ENCODE data around the gene DDR1. TPM values are rescaled to one million over a fixed set of nuclear protein-coding genes. Genes with fewer than 3 reads are reported as not detected.

Gene DDR1
- total and polyA plus RNA-seq, 2 experiments from 2014 or later: 58.3 to 154 TPM

GRCh38 chr6:30917041-30917440 is 32.7 kb downstream of the DDR1 start:
- no peak overlapping the region for H3K4me2 ChIP-seq
- H2AFZ ChIP-seq: no peak overlapping the region
- H3K4me1 ChIP-seq (ENCODE audit: insufficient read depth): peaks cover 8% of the 10 kb centered on the region; the same call in 1 of the 2 replicates
- H3K36me3 ChIP-seq (ENCODE audit: insufficient read depth): peaks cover 7% of the 10 kb centered on the region; the same call in 1 of the 2 replicates
- no peak for DNase-seq (ENCODE audit: low spot score)
- H3F3A ChIP-seq (replicated peaks; ENCODE audit: low read depth): 0 out of 2 replicates have a peak, but pooled peaks cover 17% of the 10 kb centered on the region
- H3K36me3 Mint-ChIP-seq (ENCODE audit: low read depth): peaks cover 64% of the 10 kb centered on the region
- no peak overlapping the region for H3K27ac Mint-ChIP-seq
- peaks cover 18% of the 10 kb centered on the region for H3K27me3 Mint-ChIP-seq (ENCODE audit: insufficient read depth, low read depth, poor library complexity)
- H3K9me2 ChIP-seq (ENCODE audit: insufficient read depth): no peaks in the 10 kb centered on the region
- no peaks in the 10 kb centered on the region for H3K27me3 ChIP-seq (ENCODE audit: insufficient read depth)
- no peak overlapping the region for H3K27ac ChIP-seq (ENCODE audit: low read depth)
- H3K9me3 Mint-ChIP-seq: no peaks in the 10 kb centered on the region; the same call in 2 of the 3 replicates
- TF ChIP-seq EZH2 (IDR thresholded peaks at IDR 0.05; ENCODE audit: low read depth, unreplicated experiment): no peak
- TF ChIP-seq, protein P1, sequence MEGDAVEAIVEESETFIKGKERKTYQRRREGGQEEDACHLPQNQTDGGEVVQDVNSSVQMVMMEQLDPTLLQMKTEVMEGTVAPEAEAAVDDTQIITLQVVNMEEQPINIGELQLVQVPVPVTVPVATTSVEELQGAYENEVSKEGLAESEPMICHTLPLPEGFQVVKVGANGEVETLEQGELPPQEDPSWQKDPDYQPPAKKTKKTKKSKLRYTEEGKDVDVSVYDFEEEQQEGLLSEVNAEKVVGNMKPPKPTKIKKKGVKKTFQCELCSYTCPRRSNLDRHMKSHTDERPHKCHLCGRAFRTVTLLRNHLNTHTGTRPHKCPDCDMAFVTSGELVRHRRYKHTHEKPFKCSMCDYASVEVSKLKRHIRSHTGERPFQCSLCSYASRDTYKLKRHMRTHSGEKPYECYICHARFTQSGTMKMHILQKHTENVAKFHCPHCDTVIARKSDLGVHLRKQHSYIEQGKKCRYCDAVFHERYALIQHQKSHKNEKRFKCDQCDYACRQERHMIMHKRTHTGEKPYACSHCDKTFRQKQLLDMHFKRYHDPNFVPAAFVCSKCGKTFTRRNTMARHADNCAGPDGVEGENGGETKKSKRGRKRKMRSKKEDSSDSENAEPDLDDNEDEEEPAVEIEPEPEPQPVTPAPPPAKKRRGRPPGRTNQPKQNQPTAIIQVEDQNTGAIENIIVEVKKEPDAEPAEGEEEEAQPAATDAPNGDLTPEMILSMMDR (conservative IDR thresholded peaks at IDR 0.05; ENCODE audit: low read depth in 2 of 2): no peak
- no peak overlapping the region for H3K4me3 Mint-ChIP-seq
- H4K20me1 ChIP-seq (replicated peaks; ENCODE audit: insufficient read depth): no peaks in the 10 kb centered on the region
- H3K79me2 ChIP-seq (replicated peaks; ENCODE audit: insufficient read depth): no peaks in the 10 kb centered on the region
- H3K4me1 Mint-ChIP-seq: peaks cover 16% of the 10 kb centered on the region
- ATAC-seq: no peak
- H3K4me3 ChIP-seq: no peak overlapping the region

- TF ChIP-seq, protein P1 (conservative IDR thresholded peaks at IDR 0.05; ENCODE audit: low read depth in 2 of 2): no peak
- TF ChIP-seq ZNF114 (CRISPR knock-in tag; IDR thresholded peaks at IDR 0.05) (no peak), NANOG (IDR thresholded peaks at IDR 0.05; ENCODE audit: borderline replicate concordance) (no peak), JUNB (IDR thresholded peaks at IDR 0.05; ENCODE audit: unreplicated experiment) (no peak), EZH2 (IDR thresholded peaks at IDR 0.05; ENCODE audit: low read depth, unreplicated experiment) (no peak), EZH2phosphoT487 (IDR thresholded peaks at IDR 0.05; ENCODE audit: unreplicated experiment) (no peak)
- TF ChIP-seq, protein P2, sequence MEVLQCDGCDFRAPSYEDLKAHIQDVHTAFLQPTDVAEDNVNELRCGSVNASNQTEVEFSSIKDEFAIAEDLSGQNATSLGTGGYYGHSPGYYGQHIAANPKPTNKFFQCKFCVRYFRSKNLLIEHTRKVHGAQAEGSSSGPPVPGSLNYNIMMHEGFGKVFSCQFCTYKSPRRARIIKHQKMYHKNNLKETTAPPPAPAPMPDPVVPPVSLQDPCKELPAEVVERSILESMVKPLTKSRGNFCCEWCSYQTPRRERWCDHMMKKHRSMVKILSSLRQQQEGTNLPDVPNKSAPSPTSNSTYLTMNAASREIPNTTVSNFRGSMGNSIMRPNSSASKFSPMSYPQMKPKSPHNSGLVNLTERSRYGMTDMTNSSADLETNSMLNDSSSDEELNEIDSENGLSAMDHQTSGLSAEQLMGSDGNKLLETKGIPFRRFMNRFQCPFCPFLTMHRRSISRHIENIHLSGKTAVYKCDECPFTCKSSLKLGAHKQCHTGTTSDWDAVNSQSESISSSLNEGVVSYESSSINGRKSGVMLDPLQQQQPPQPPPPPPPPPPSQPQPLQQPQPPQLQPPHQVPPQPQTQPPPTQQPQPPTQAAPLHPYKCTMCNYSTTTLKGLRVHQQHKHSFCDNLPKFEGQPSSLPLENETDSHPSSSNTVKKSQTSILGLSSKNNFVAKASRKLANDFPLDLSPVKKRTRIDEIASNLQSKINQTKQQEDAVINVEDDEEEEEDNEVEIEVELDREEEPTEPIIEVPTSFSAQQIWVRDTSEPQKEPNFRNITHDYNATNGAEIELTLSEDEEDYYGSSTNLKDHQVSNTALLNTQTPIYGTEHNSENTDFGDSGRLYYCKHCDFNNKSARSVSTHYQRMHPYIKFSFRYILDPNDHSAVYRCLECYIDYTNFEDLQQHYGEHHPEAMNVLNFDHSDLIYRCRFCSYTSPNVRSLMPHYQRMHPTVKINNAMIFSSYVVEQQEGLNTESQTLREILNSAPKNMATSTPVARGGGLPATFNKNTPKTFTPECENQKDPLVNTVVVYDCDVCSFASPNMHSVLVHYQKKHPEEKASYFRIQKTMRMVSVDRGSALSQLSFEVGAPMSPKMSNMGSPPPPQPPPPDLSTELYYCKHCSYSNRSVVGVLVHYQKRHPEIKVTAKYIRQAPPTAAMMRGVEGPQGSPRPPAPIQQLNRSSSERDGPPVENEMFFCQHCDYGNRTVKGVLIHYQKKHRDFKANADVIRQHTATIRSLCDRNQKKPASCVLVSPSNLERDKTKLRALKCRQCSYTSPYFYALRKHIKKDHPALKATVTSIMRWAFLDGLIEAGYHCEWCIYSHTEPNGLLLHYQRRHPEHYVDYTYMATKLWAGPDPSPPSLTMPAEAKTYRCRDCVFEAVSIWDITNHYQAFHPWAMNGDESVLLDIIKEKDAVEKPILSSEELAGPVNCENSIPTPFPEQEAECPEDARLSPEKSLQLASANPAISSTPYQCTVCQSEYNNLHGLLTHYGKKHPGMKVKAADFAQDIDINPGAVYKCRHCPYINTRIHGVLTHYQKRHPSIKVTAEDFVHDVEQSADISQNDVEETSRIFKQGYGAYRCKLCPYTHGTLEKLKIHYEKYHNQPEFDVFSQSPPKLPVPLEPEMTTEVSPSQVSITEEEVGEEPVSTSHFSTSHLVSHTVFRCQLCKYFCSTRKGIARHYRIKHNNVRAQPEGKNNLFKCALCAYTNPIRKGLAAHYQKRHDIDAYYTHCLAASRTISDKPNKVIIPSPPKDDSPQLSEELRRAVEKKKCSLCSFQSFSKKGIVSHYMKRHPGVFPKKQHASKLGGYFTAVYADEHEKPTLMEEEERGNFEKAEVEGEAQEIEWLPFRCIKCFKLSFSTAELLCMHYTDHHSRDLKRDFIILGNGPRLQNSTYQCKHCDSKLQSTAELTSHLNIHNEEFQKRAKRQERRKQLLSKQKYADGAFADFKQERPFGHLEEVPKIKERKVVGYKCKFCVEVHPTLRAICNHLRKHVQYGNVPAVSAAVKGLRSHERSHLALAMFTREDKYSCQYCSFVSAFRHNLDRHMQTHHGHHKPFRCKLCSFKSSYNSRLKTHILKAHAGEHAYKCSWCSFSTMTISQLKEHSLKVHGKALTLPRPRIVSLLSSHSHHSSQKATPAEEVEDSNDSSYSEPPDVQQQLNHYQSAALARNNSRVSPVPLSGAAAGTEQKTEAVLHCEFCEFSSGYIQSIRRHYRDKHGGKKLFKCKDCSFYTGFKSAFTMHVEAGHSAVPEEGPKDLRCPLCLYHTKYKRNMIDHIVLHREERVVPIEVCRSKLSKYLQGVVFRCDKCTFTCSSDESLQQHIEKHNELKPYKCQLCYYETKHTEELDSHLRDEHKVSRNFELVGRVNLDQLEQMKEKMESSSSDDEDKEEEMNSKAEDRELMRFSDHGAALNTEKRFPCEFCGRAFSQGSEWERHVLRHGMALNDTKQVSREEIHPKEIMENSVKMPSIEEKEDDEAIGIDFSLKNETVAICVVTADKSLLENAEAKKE (CRISPR knock-in tag; IDR thresholded peaks at IDR 0.05): no peak
- Histone ChIP-seq H4K20me1 (replicated peaks; ENCODE audit: insufficient read depth) (no peaks in the 10 kb centered on the region), H3K79me2 (replicated peaks; ENCODE audit: insufficient read depth) (no peaks in the 10 kb centered on the region), H3F3A (replicated peaks; ENCODE audit: low read depth) (0 out of 2 replicates have a peak, but pooled peaks cover 17% of the 10 kb centered on the region), H3K27me3 (ENCODE audit: insufficient read depth) (no peaks in the 10 kb centered on the region), H2AFZ (no peak overlapping the region), H3K9me2 (ENCODE audit: insufficient read depth) (no peaks in the 10 kb centered on the region), H3K27ac (ENCODE audit: low read depth) (no peak overlapping the region), H3K36me3 (ENCODE audit: insufficient read depth) (peaks cover 3% of the 10 kb centered on the region; the same call in 1 of the 2 replicates), H3K4me1 (ENCODE audit: insufficient read depth) (peaks cover 8% of the 10 kb centered on the region; the same call in 1 of the 2 replicates), H3K4me2 (no peak overlapping the region), H3K4me3 (no peak overlapping the region)
- DNase-seq (ENCODE audit: low spot score) (no peak), ATAC-seq (no peak)
- Mint-ChIP-seq H3K4me1 (peaks cover 20% of the 10 kb centered on the region), H3K9me3 (no peaks in the 10 kb centered on the region; the same call in 2 of the 3 replicates), H3K27me3 (ENCODE audit: insufficient read depth, low read depth, poor library complexity) (peaks cover 21% of the 10 kb centered on the region), H3K36me3 (ENCODE audit: low read depth) (peaks cover 64% of the 10 kb centered on the region), H3K27ac (peak overlapping the region; percentile 18; the same call in 1 of the 2 replicates), H3K4me3 (no peak overlapping the region)
These were observed 33.2 kb downstream of the DDR1 start for GRCh38 chr6:30917487-30917886.

All from GM23338 (cell line).